ENCODE measurements around the gene YPEL4. TPM values are rescaled to one million over a fixed set of nuclear protein-coding genes. Genes with fewer than 3 reads are reported as not detected.

The YPEL4 gene
- total RNA-seq, 1 experiment from 2014 or later = 0.32 TPM

DNA sequence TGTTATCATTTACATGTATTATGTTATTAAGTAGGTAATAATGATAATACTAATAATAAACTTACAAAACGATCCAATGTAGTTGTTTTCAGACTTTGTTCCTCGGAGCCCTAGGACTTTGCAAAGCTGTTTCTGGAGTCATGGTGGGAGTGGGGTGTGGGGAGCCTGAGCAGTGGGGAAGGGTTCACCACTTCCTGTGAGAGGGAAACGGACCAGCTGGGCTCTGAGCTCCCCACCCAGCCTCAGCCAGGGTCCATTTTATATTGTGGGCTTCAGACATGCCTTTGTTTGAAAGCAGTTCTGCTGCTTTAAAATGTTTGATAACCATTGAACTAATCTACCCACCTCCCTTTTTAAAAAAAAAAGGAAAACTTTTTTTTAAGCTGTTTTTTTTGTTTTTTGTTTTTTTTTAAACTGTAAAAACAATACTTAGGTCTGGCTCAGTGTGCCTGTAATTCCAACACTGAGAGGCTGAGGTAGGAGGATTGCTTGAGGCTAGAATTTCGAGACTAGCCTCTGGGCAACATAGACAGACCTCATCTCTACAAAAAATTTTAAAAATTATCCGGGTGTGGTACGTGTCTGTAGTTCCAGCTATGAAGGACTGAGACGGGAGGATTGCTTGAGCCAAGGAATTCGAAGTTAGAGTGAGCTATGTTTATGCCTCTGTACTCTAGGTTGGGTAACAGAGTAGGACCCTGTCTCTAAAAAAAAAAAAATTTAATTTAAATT lies 45.2 kb downstream of the YPEL4 start (continued):
- no peak for TF ChIP-seq YY1 (IDR thresholded peaks at IDR 0.05; ENCODE audit: extremely low read depth, insufficient replicate concordance, low read depth, low read length)

DNA sequence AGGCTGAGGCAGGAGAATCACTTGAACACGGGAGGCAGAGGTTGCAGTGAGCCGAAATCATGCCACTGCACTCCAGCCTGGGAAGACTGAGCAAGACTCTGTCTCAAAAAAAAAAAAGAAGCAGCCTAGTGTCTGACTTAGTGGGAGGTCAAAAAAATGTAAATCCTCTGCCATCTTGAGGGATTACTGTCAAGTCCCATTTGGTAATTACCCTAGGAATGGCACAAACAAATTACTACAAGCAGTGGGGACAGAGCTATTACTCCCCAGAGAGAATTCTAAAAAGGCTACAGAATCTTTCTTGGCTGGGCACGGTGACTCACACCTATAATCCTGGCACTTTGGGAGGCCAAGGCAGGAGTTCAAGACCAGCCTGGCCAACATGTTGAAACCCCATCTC lies 48.4 kb downstream of the YPEL4 start:
- no TSS peak for BruUV-seq (replicated peaks)
- Histone ChIP-seq H3K9me3 (ENCODE audit: control insufficient read depth in 1 of 2, insufficient read depth in 1 of 2, low read depth in 1 of 2, low read length in 2 of 2) (no peaks in the 10 kb centered on the region), H3K4me3 (replicated peaks in 1 of 2; ENCODE audit: low read depth in 1 of 2, low read length in 2 of 2) (no peak overlapping the region), H3K79me2 (ENCODE audit: insufficient read depth, low read length) (no peaks in the 10 kb centered on the region), H3K9ac (ENCODE audit: low read length) (no peak overlapping the region), H3K9me2 (ENCODE audit: insufficient read depth) (no peaks in the 10 kb centered on the region), H3K4me1 (ENCODE audit: control insufficient read depth in 1 of 2, insufficient read depth in 2 of 2, low read length in 2 of 2) (peaks cover 0 to 10% of the 10 kb centered on the region in 2 experiments; a peak in 2 of 4 replicates), H3K27me3 (ENCODE audit: insufficient read depth, low read length) (no peaks in the 10 kb centered on the region), H3K36me3 (ENCODE audit: control insufficient read depth in 1 of 2, insufficient read depth in 2 of 2, low read length in 2 of 2) (no peaks in the 10 kb centered on the region), H3K4me2 (ENCODE audit: low read length) (no peak overlapping the region), H4K20me1 (ENCODE audit: insufficient read depth) (no peaks in the 10 kb centered on the region), H3K27ac (ENCODE audit: low read depth, low read length) (no peak overlapping the region), H2AFZ (ENCODE audit: low read depth, low read length, poor library complexity, severe bottlenecking) (no peak overlapping the region)
- TF ChIP-seq POLR2AphosphoS5 (IDR thresholded peaks at IDR 0.05; ENCODE audit: low read depth, low read length) = no peak
- TF ChIP-seq, protein P1, sequence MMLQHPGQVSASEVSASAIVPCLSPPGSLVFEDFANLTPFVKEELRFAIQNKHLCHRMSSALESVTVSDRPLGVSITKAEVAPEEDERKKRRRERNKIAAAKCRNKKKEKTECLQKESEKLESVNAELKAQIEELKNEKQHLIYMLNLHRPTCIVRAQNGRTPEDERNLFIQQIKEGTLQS (IDR thresholded peaks at IDR 0.05) = no peak
- no peak for TF ChIP-seq CEBPB (IDR thresholded peaks at IDR 0.05; ENCODE audit: low read depth)
- TF ChIP-seq ZFX (IDR thresholded peaks at IDR 0.05) = no peak
- TF ChIP-seq ZNF274 (IDR thresholded peaks at IDR 0.05; ENCODE audit: low read depth, low read length) = no peak
- no peak for TF ChIP-seq RAD21 (IDR thresholded peaks at IDR 0.05; ENCODE audit: low read depth)
- no peak for TF ChIP-seq TCF7L2 (IDR thresholded peaks at IDR 0.05; ENCODE audit: borderline replicate concordance, extremely low read depth, insufficient read depth, insufficient read length)
- ChIA-PET POLR2A (interaction anchor here (0.6 kb wide), 1 partner anchor 60 kb away, joined by 3 read pairs; no protein-coding TSS in a partner anchor), CTCF (no interaction called here), RAD21 (ENCODE audit: low non-redundant PET in 1 of 2, low total read pairs in 2 of 2, uncharacterized antibody in 2 of 2, unreplicated experiment in 2 of 2) (no interaction called here)
- no peak for ATAC-seq
- intact Hi-C loops (cut with micrococcal nuclease) = no loop called here
- no peak for DNase-seq (ENCODE audit: low read depth, low spot score)

All from HCT116 (cell line).